ENCODE data around the gene UGCG. TPM values are rescaled to one million over a fixed set of nuclear protein-coding genes. Genes with fewer than 3 reads are reported as not detected.
A peak's percentile ranks its signal among the peaks of the same experiment; 100 is the strongest.
"Not testable (repeated sequence)": the region's sequence is repeated elsewhere in the genome, so short reads cannot be mapped to it uniquely, and the experiment has no call there.

The UGCG gene
- total RNA-seq, 1 experiment from 2014 or later: 46.0 TPM

DNA sequence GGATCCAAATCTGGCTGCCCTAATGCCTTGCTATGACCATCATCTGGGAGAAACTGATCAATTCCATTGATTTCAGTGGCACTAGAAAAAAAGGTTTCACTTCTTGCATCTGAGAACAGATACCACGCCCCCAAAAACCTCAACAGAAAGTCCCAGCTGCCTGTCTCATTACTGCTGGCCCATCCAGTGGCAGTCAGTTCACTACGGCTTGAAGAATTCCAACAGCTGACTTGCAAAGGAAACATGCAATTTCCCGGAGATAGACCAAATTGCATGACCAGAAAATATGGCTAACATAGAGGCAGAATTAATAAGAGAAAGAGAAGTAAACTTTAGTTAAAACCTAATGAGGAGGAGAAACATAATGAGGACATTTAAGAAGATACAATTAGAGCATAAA, 48.6 kb downstream of the UGCG start:
- no TSS peak for BruUV-seq (replicated peaks)
- CTCF ChIA-PET: no interaction called here

DNA sequence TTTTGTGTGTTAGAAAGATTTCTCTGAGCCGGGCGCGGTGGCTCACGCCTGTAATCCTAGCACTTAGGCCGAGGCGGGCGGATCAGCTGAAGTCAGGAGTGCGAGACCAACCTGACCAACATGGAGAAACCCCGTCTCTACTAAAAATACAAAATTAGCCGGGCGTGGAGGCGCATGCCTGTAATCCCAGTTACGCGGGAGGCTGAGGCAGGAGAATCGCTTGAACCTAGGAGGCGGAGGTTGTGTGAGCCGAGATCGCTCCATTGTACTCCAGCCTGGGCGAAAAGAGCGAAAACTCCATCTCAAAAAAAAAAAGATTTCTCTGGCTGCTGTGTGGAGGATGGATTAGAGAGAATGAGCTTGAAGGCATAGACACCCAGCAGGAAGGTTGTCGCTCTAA, 51.5 kb downstream of the UGCG start:
- H3K27me3 ChIP-seq (ENCODE audit: control insufficient read depth, insufficient read depth, low read length); H3K4me3 ChIP-seq (ENCODE audit: low read depth in 2 of 2, low read length in 2 of 2); CTCF ChIA-PET; BruUV-seq (replicated peaks); H3K4me1 ChIP-seq (ENCODE audit: control insufficient read depth, insufficient read depth, low read length); POLR2A ChIA-PET; H3K9me3 ChIP-seq (ENCODE audit: control insufficient read depth, insufficient read depth, low read depth, low read length); ATAC-seq; intact Hi-C loops (cut with micrococcal nuclease; ENCODE audit: unreplicated experiment); in situ Hi-C loops (cut with HindIII; ENCODE audit: low pct_unique_long_range_greater_than_20kb, low sequenced_read_pairs); H3K36me3 ChIP-seq (ENCODE audit: control insufficient read depth, insufficient read depth, low read length); DNase-seq (ENCODE audit: low read depth, low spot score): not testable (repeated sequence)
- H3K27ac ChIP-seq (ENCODE audit: low read length): peak overlapping the region; percentile 48; the same call in 1 of the 2 replicates

More for the DNA sequence above, 48.6 kb downstream of the UGCG start:
- no peaks in the 10 kb centered on the region for H3K27me3 ChIP-seq (ENCODE audit: control insufficient read depth, insufficient read depth, low read length)
- no peaks in the 10 kb centered on the region for H3K36me3 ChIP-seq (ENCODE audit: control insufficient read depth, insufficient read depth, low read length)
- DNase-seq (ENCODE audit: low read depth, low spot score) (no peak), ATAC-seq (no peak)
- TF ChIP-seq POLR2AphosphoS5 (IDR thresholded peaks at IDR 0.05; ENCODE audit: low read depth, low read length) (no peak), SIN3A (IDR thresholded peaks at IDR 0.05; ENCODE audit: borderline replicate concordance, insufficient read depth, low read depth, low read length) (no peak), TCF7L2 (IDR thresholded peaks at IDR 0.05; ENCODE audit: low read depth, low read length) (no peak)
- TF ChIP-seq, protein P1, sequence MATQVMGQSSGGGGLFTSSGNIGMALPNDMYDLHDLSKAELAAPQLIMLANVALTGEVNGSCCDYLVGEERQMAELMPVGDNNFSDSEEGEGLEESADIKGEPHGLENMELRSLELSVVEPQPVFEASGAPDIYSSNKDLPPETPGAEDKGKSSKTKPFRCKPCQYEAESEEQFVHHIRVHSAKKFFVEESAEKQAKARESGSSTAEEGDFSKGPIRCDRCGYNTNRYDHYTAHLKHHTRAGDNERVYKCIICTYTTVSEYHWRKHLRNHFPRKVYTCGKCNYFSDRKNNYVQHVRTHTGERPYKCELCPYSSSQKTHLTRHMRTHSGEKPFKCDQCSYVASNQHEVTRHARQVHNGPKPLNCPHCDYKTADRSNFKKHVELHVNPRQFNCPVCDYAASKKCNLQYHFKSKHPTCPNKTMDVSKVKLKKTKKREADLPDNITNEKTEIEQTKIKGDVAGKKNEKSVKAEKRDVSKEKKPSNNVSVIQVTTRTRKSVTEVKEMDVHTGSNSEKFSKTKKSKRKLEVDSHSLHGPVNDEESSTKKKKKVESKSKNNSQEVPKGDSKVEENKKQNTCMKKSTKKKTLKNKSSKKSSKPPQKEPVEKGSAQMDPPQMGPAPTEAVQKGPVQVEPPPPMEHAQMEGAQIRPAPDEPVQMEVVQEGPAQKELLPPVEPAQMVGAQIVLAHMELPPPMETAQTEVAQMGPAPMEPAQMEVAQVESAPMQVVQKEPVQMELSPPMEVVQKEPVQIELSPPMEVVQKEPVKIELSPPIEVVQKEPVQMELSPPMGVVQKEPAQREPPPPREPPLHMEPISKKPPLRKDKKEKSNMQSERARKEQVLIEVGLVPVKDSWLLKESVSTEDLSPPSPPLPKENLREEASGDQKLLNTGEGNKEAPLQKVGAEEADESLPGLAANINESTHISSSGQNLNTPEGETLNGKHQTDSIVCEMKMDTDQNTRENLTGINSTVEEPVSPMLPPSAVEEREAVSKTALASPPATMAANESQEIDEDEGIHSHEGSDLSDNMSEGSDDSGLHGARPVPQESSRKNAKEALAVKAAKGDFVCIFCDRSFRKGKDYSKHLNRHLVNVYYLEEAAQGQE (IDR thresholded peaks at IDR 0.05; ENCODE audit: insufficient read depth in 1 of 2, low read depth in 2 of 2, low read length in 1 of 2): no peak
- TF ChIP-seq, protein P2, sequence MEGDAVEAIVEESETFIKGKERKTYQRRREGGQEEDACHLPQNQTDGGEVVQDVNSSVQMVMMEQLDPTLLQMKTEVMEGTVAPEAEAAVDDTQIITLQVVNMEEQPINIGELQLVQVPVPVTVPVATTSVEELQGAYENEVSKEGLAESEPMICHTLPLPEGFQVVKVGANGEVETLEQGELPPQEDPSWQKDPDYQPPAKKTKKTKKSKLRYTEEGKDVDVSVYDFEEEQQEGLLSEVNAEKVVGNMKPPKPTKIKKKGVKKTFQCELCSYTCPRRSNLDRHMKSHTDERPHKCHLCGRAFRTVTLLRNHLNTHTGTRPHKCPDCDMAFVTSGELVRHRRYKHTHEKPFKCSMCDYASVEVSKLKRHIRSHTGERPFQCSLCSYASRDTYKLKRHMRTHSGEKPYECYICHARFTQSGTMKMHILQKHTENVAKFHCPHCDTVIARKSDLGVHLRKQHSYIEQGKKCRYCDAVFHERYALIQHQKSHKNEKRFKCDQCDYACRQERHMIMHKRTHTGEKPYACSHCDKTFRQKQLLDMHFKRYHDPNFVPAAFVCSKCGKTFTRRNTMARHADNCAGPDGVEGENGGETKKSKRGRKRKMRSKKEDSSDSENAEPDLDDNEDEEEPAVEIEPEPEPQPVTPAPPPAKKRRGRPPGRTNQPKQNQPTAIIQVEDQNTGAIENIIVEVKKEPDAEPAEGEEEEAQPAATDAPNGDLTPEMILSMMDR (IDR thresholded peaks at IDR 0.05): no peak
- POLR2A ChIA-PET: no interaction called here
- peak overlapping the region; percentile 59; the same call in 1 of the 2 replicates for H3K27ac ChIP-seq (ENCODE audit: low read length)
- H3K9me3 ChIP-seq (ENCODE audit: control insufficient read depth, insufficient read depth, low read depth, low read length): no peaks in the 10 kb centered on the region
- no peak overlapping the region for H3K4me3 ChIP-seq (ENCODE audit: low read depth in 2 of 2, low read length in 2 of 2)
- intact Hi-C loops (cut with micrococcal nuclease; ENCODE audit: unreplicated experiment): no loop called here
- H3K4me1 ChIP-seq (ENCODE audit: control insufficient read depth, insufficient read depth, low read length): peaks cover 15% of the 10 kb centered on the region
- in situ Hi-C loops (cut with HindIII; ENCODE audit: low pct_unique_long_range_greater_than_20kb, low sequenced_read_pairs): no loop called here

DNA sequence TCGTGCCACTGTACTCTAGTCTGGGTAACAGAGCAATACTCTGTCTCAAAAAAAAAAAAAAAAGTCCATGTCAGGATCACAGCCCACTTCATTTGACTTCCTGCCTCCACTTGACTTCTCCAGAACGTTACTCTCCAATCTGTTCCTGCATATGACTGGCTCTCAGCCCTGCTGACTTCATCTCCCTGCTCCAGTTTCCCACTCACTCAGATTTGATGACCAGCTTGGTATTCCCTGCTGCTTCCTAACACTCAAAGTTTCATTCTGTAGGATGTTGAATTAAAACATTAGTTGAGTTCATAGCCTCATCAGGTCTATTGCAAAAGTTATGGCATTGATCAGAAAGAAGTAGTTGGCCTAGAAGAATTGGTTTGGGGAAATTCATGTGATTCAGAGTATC, 52.3 kb downstream of the UGCG start:
- Histone ChIP-seq H3K9me3 (ENCODE audit: control insufficient read depth, insufficient read depth, low read depth, low read length) (no peaks in the 10 kb centered on the region), H3K27ac (ENCODE audit: low read length) (no peak overlapping the region), H3K4me1 (ENCODE audit: control insufficient read depth, insufficient read depth, low read length) (peaks cover 4% of the 10 kb centered on the region), H3K36me3 (ENCODE audit: control insufficient read depth, insufficient read depth, low read length) (no peaks in the 10 kb centered on the region), H3K4me3 (ENCODE audit: low read depth in 2 of 2, low read length in 2 of 2) (no peak overlapping the region), H3K27me3 (ENCODE audit: control insufficient read depth, insufficient read depth, low read length) (no peaks in the 10 kb centered on the region)
- CTCF ChIA-PET: interaction anchor here (0.6 kb wide), 2 partner anchors 125 to 150 kb away, joined by 4 to 6 read pairs; no protein-coding TSS in a partner anchor
- DNase-seq (ENCODE audit: low read depth, low spot score) (no peak), ATAC-seq (no peak)
- in situ Hi-C loops (cut with HindIII; ENCODE audit: low pct_unique_long_range_greater_than_20kb, low sequenced_read_pairs) (no loop called here), intact Hi-C loops (cut with micrococcal nuclease; ENCODE audit: unreplicated experiment) (no loop called here)
- no TSS peak for BruUV-seq (replicated peaks)
- TF ChIP-seq POLR2AphosphoS5 (IDR thresholded peaks at IDR 0.05; ENCODE audit: low read depth, low read length): no peak
- no peak for TF ChIP-seq SIN3A (IDR thresholded peaks at IDR 0.05; ENCODE audit: borderline replicate concordance, insufficient read depth, low read depth, low read length)
- TF ChIP-seq, protein P1 (IDR thresholded peaks at IDR 0.05; ENCODE audit: insufficient read depth in 1 of 2, low read depth in 2 of 2, low read length in 1 of 2): no peak
- TF ChIP-seq, protein P2 (IDR thresholded peaks at IDR 0.05): no peak
- TF ChIP-seq TCF7L2 (IDR thresholded peaks at IDR 0.05; ENCODE audit: low read depth, low read length): no peak
- POLR2A ChIA-PET: no interaction called here
